ENCODE data around the gene GSTT2B.
A peak's percentile ranks its signal among the peaks of the same experiment; 100 is the strongest.
"Not testable (repeated sequence)": the region's sequence is repeated elsewhere in the genome, so short reads cannot be mapped to it uniquely, and the experiment has no call there.

The GSTT2B gene

GRCh38 chr22:23926561-23926960, 34.4 kb downstream of the GSTT2B start:
- Histone ChIP-seq H3K9me3 (ENCODE audit: control insufficient read depth, low read length) (peaks cover 12% of the 10 kb centered on the region), H3K9ac (ENCODE audit: low read length) (no peak overlapping the region), H3K4me3 (ENCODE audit: low read length) (no peak overlapping the region), H3K36me3 (ENCODE audit: control insufficient read depth, insufficient read depth, low read length, severe bottlenecking) (peaks cover 6% of the 10 kb centered on the region), H3K27me3 (replicated peaks; ENCODE audit: control insufficient read depth, insufficient read depth, low read length) (no peaks in the 10 kb centered on the region), H3K4me1 (ENCODE audit: control insufficient read depth, insufficient read depth, low read length) (no peaks in the 10 kb centered on the region)
- DNase-seq (ENCODE audit: low read depth): no peak

GRCh38 chr22:23925020-23925606, 35.9 kb downstream of the GSTT2B start:
- no peak for DNase-seq (ENCODE audit: low read depth)
- no peak overlapping the region for H3K9ac ChIP-seq (ENCODE audit: low read length)
- H3K9me3 ChIP-seq (ENCODE audit: control insufficient read depth, low read length): peaks cover 12% of the 10 kb centered on the region
- H3K4me3 ChIP-seq (ENCODE audit: low read length): no peak overlapping the region
- peaks cover 6% of the 10 kb centered on the region for H3K36me3 ChIP-seq (ENCODE audit: control insufficient read depth, insufficient read depth, low read length, severe bottlenecking)
- no peaks in the 10 kb centered on the region for H3K27me3 ChIP-seq (replicated peaks; ENCODE audit: control insufficient read depth, insufficient read depth, low read length)
- H3K4me1 ChIP-seq (ENCODE audit: control insufficient read depth, insufficient read depth, low read length): no peaks in the 10 kb centered on the region

GRCh38 chr22:23922921-23923320, 38.1 kb downstream of the GSTT2B start:
- Histone ChIP-seq H3K4me1 (ENCODE audit: control insufficient read depth, insufficient read depth, low read length) (peaks cover 6% of the 10 kb centered on the region), H3K36me3 (ENCODE audit: control insufficient read depth, insufficient read depth, low read length, severe bottlenecking) (peaks cover 6% of the 10 kb centered on the region), H3K9ac (ENCODE audit: low read length) (no peak overlapping the region), H3K9me3 (ENCODE audit: control insufficient read depth, low read length) (peaks cover 12% of the 10 kb centered on the region), H3K4me3 (ENCODE audit: low read length) (no peak overlapping the region), H3K27me3 (replicated peaks; ENCODE audit: control insufficient read depth, insufficient read depth, low read length) (no peaks in the 10 kb centered on the region)
- DNase-seq (ENCODE audit: low read depth): no peak

- H3K9ac ChIP-seq (ENCODE audit: low read length); H3K4me1 ChIP-seq (ENCODE audit: control insufficient read depth, insufficient read depth, low read length); H3K36me3 ChIP-seq (ENCODE audit: control insufficient read depth, insufficient read depth, low read length, severe bottlenecking); H3K27me3 ChIP-seq (replicated peaks; ENCODE audit: control insufficient read depth, insufficient read depth, low read length); H3K4me3 ChIP-seq (ENCODE audit: low read length): not testable (repeated sequence)
- peak; percentile 41 for DNase-seq (ENCODE audit: low read depth)
- peaks cover 12% of the 10 kb centered on the region for H3K9me3 ChIP-seq (ENCODE audit: control insufficient read depth, low read length)
Measured at GRCh38 chr22:23921586-23922201, 39.3 kb downstream of the GSTT2B start.

- DNase-seq (ENCODE audit: low read depth); H3K9me3 ChIP-seq (ENCODE audit: control insufficient read depth, low read length); H3K9ac ChIP-seq (ENCODE audit: low read length); H3K36me3 ChIP-seq (ENCODE audit: control insufficient read depth, insufficient read depth, low read length, severe bottlenecking); H3K4me3 ChIP-seq (ENCODE audit: low read length); H3K4me1 ChIP-seq (ENCODE audit: control insufficient read depth, insufficient read depth, low read length); H3K27me3 ChIP-seq (replicated peaks; ENCODE audit: control insufficient read depth, insufficient read depth, low read length): not testable (repeated sequence)
Measured at GRCh38 chr22:23920267-23920611, 40.8 kb downstream of the GSTT2B start.

GRCh38 chr22:23915290-23915689, 45.7 kb downstream of the GSTT2B start:
- H3K4me1 ChIP-seq (ENCODE audit: control insufficient read depth, insufficient read depth, low read length): peaks cover 12% of the 10 kb centered on the region
- H3K9me3 ChIP-seq (ENCODE audit: control insufficient read depth, low read length): no peaks in the 10 kb centered on the region
- no peaks in the 10 kb centered on the region for H3K36me3 ChIP-seq (ENCODE audit: control insufficient read depth, insufficient read depth, low read length, severe bottlenecking)
- H3K4me3 ChIP-seq (ENCODE audit: low read length): no peak overlapping the region
- no peak overlapping the region for H3K9ac ChIP-seq (ENCODE audit: low read length)
- no peak for DNase-seq (ENCODE audit: low read depth)
- no peaks in the 10 kb centered on the region for H3K27me3 ChIP-seq (replicated peaks; ENCODE audit: control insufficient read depth, insufficient read depth, low read length)

- Histone ChIP-seq H3K27me3 (replicated peaks; ENCODE audit: control insufficient read depth, insufficient read depth, low read length) (no peaks in the 10 kb centered on the region), H3K9ac (ENCODE audit: low read length) (peak overlapping the region; percentile 90), H3K36me3 (ENCODE audit: control insufficient read depth, insufficient read depth, low read length, severe bottlenecking) (no peaks in the 10 kb centered on the region), H3K4me3 (ENCODE audit: low read length) (peak overlapping the region; percentile 85), H3K4me1 (ENCODE audit: control insufficient read depth, insufficient read depth, low read length) (peaks cover 16% of the 10 kb centered on the region), H3K9me3 (ENCODE audit: control insufficient read depth, low read length) (no peaks in the 10 kb centered on the region)
- peak; percentile 100 for DNase-seq (ENCODE audit: low read depth)
Measured at GRCh38 chr22:23913661-23914353, 47.2 kb downstream of the GSTT2B start.

- H3K27me3 ChIP-seq (replicated peaks; ENCODE audit: control insufficient read depth, insufficient read depth, low read length): no peaks in the 10 kb centered on the region
- peaks cover 18% of the 10 kb centered on the region for H3K4me1 ChIP-seq (ENCODE audit: control insufficient read depth, insufficient read depth, low read length)
- H3K4me3 ChIP-seq (ENCODE audit: low read length): peak overlapping the region; percentile 85
- DNase-seq (ENCODE audit: low read depth): no peak
- H3K9me3 ChIP-seq (ENCODE audit: control insufficient read depth, low read length): no peaks in the 10 kb centered on the region
- H3K36me3 ChIP-seq (ENCODE audit: control insufficient read depth, insufficient read depth, low read length, severe bottlenecking): no peaks in the 10 kb centered on the region
- H3K9ac ChIP-seq (ENCODE audit: low read length): peak overlapping the region; percentile 90
Measured at GRCh38 chr22:23913306-23913660, 47.7 kb downstream of the GSTT2B start.

GRCh38 chr22:23912293-23912903, 48.6 kb downstream of the GSTT2B start:
- Histone ChIP-seq H3K27me3 (replicated peaks; ENCODE audit: control insufficient read depth, insufficient read depth, low read length) (no peaks in the 10 kb centered on the region), H3K9ac (ENCODE audit: low read length) (no peak overlapping the region), H3K4me1 (ENCODE audit: control insufficient read depth, insufficient read depth, low read length) (peaks cover 18% of the 10 kb centered on the region), H3K9me3 (ENCODE audit: control insufficient read depth, low read length) (no peaks in the 10 kb centered on the region), H3K4me3 (ENCODE audit: low read length) (no peak overlapping the region), H3K36me3 (ENCODE audit: control insufficient read depth, insufficient read depth, low read length, severe bottlenecking) (no peaks in the 10 kb centered on the region)
- no peak for DNase-seq (ENCODE audit: low read depth)

GRCh38 chr22:23911318-23911980, 49.5 kb downstream of the GSTT2B start:
- no peak for DNase-seq (ENCODE audit: low read depth)
- Histone ChIP-seq H3K4me3 (ENCODE audit: low read length) (no peak overlapping the region), H3K9ac (ENCODE audit: low read length) (no peak overlapping the region), H3K9me3 (ENCODE audit: control insufficient read depth, low read length) (no peaks in the 10 kb centered on the region), H3K4me1 (ENCODE audit: control insufficient read depth, insufficient read depth, low read length) (peaks cover 18% of the 10 kb centered on the region), H3K27me3 (replicated peaks; ENCODE audit: control insufficient read depth, insufficient read depth, low read length) (no peaks in the 10 kb centered on the region), H3K36me3 (ENCODE audit: control insufficient read depth, insufficient read depth, low read length, severe bottlenecking) (no peaks in the 10 kb centered on the region)

GRCh38 chr22:23910496-23911190, 50.4 kb downstream of the GSTT2B start:
- Histone ChIP-seq H3K9me3 (ENCODE audit: control insufficient read depth, low read length) (no peaks in the 10 kb centered on the region), H3K4me3 (ENCODE audit: low read length) (no peak overlapping the region), H3K27me3 (replicated peaks; ENCODE audit: control insufficient read depth, insufficient read depth, low read length) (no peaks in the 10 kb centered on the region), H3K4me1 (ENCODE audit: control insufficient read depth, insufficient read depth, low read length) (peaks cover 18% of the 10 kb centered on the region), H3K36me3 (ENCODE audit: control insufficient read depth, insufficient read depth, low read length, severe bottlenecking) (no peaks in the 10 kb centered on the region), H3K9ac (ENCODE audit: low read length) (no peak overlapping the region)
- no peak for DNase-seq (ENCODE audit: low read depth)

Measured in adipocyte (in vitro differentiated cells).